Limb (tissue), 2 donors: ENCODE data around the gene JARID2.

ENCODE experiments used
- DNase-seq, 2 donors: peaks; one replicate each; pipeline ENCODE4 v3.0.0-alpha.2; 2016; ENCODE audit errors: extremely low spot score in 2 of 2

The JARID2 gene

DNA sequence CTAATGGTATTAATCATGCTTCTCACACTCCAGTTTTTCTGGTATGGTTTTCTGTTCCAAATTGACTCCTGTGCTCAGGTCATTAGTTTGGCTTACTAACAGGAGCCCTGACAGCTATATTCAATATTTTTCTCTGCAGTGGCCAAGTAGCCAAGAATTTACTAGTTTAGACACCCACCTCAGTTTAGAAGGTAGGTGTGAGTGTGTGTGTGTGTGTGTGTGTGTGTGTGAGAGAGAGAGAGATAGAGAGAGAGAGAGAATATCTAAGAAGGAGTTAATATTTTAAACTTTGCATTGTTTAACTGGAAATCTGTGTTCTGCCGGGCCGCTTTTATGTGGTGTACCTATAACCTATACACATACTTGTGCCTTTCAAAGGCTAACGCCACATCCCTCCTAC is 18.5 kb downstream of the JARID2 start:
- DNase-seq: no peak

DNA sequence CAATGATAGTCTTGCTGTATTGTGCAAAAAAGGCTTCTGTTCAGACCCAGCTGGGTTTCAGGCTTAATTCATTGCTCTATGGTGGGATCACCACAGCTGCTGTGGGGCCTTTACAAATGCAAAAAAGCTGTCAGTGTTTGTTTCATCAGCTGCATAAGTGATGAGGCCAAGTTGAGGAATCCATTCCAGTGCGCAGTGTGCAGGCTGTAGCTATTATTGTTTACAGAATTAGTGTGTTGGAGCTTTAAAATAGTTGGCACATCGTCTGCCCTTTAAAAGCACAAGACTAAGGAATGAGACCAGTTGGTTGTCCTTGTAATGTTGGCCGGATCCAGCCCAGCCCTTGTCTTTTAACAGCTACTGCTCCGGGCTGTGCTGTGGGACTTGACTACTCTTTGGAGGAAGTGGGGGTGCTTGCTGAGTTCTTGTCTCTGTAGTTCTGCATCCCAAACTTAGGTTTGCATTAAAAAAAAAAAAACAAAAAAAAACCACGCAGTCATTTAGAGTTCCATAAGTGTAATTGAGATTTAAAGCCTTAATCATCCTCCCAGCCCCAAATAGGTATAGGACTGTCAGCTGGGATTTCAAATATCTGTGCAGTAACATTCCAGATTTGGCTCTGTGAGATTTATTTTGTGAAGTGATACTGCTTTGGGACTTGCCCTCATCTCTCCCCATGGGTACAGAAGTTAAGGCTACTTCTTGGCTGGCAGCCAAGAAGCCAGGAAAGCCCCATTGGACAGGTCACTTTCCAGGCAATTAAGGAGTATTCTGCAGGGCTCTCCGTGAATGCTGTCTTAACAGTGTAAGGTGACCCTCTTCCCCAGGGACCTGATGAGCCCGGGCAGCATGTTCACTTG is 19.3 kb downstream of the JARID2 start:
- DNase-seq: peak; percentile 54 to 78

DNA sequence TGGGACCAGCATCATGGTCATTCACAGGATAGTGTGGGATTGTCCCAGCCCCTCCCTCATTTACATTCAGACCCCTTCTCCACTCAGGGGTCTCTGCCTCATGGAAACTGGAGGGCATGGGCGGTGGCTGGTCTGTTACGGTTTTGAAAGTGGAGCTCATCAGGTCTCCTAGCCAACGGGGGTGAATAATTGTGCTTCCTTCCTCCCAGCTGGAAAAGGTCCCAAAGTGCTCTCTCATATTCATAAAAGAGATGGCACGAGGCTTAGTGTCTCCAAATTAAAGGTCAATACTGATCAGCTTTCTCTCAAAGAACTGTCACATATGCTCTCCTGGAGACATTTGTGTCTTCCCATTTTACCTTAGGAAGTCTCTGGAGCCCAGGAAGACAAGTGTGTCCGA is 19.9 kb downstream of the JARID2 start:
- DNase-seq: no peak

DNA sequence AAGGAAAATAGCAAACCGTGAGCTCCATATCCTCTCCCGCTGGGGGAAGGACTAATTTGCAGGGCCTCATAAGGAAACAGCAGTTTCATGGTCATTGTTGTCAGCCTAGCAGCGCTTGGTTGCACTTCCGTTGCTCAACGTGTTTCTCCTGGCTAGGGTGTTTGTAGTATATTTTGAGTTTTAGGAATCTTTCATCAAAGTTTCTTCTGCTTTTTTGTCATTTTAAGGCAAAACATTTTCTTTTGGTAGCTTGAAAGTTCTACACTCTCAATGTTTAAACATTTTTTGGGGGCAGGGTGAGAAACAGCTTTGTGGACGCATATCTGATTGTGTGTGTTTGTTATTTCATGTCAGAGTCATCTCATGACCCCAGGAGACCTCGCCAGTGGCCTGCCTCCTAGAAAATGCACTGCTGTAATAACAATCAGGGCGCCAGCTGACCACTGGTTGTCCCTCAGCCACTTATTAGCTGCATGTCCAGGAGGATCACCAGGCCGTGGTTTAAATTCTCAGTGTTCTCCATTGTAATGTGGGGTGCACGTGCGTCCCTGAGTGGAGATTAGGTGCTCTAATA is 20.6 kb downstream of the JARID2 start:
- DNase-seq: no peak

DNA sequence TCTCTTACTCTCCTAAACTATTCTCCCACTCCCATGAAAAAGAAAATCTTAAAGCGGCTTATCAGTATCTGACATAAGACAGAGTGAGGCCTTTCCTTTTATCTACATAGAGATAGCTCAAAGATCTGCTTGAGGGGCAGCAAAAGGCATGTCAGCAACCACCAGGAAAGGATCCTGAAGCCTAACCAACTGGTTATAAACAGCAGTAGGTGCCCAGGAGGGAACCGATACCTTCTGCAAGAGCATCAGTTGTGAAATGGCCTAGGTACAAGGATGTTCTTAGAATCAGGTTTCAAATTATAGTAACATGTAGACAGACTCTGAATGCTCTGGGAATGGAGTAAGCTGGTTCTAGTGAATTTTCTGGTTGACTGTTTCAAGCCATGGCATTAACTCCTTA is 21.4 kb downstream of the JARID2 start:
- no peak for DNase-seq

DNA sequence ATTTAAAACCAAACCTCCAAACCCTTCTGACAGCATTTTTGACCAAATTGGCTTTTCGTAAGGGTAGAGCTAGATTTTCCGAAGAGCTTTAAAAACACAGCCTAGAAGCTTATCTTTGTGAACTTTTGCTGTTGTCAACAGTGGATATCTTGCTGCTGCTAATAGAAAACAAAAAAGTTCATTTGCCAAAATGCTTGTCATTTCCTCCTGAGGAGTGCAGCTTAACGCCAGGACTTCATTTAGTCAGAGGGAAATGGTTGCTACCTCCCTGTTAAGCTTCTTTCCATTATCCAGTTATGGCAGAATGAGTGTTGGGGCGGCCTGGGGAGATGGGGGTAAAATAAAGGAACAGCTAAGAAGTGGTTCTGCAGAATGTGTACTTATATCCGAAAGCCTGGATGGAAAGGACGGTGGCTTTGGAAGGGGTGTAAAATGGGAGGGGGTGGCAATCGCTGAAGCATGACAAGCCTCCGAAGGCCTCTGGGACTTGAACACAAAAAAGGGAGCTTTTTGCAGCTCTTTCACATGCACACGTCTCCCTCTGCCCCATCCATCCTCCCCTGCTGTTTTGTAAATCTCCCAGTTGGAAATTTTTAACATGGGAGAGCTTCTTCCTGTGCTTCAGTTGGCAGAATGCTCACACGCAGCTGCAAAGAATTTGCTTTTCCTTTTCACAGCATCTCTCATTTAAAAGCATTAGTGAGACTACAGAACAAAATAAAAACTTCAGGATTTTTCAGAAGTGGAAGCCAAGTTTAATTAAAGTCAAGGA is 22.5 kb downstream of the JARID2 start:
- no peak for DNase-seq

DNA sequence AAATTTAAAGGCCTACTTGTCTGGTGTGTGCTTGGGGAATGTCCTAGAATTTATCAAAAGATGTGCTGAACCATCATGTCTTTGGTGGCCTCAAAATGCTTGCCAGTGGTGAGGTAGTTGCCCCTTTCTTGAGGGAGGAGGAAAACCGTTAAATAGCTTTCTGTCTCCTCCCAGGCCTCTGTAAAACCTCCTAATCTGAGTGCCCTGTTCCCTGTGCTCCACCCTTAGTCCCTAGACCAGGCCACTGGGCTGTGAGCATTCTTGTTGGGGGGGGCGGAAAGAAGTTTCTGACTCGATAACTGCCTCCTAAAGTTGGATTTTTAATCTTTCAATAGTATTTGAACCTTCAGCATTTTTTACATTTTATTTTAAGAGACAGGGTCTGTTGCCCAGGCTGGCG is 23.1 kb downstream of the JARID2 start:
- DNase-seq: no peak

DNA sequence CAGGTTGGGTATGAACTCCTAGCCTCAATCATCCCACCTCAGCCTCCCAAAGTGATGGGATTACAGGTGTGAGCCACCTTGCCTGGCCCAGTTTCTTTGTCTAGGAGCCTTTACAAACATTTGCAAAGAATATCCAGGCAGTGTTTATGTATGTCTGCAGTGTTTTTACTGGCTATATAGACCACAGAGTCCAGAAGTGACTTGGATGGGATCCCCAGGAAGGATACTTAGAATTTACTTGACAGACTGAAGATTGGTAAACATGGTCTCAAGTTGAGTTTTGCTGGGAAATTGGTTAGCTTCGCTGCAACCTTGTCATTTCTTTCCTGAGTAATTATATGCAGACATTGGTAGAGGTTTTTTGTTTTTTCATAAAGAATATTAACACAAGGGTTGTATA is 23.8 kb downstream of the JARID2 start:
- DNase-seq: no peak

DNA sequence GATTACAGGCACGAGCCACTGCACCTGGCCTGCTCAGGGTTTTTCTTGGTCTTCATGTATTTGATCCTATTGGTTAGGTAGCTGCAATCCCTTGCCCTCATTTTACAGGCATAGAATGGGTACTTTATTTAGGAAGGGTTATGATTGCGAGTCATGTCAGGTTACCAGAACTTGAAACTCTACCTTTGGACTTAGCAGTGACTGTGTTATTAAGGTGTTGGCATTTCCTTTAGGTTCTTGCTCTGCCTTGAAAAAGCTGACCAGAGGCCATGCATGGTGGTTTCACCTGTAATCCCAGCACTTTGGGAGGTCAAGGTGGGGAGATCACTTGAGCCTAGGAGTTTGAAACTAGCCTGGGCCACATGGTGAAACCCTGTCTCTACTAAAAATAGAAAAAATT is 24.5 kb downstream of the JARID2 start:
- no peak for DNase-seq

DNA sequence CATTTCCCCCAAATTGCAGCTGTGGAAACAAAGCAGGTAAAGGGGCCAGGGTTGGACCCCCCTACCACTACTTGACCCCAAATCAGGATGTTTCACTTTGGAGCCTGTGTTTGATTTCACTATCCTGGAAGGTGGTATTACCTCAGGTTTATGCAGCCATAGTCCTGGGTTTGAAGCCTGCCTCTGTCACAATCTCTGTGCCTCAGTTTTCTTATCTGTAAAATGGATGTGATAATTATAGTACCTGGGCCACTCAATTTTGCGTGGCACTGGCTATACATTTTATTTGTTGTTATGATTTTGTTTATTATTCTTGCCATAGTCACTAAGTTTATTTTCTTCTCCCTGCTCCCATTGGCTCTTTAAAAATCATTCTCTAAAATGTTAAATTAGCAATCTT is 26.7 kb downstream of the JARID2 start:
- DNase-seq: no peak

DNA sequence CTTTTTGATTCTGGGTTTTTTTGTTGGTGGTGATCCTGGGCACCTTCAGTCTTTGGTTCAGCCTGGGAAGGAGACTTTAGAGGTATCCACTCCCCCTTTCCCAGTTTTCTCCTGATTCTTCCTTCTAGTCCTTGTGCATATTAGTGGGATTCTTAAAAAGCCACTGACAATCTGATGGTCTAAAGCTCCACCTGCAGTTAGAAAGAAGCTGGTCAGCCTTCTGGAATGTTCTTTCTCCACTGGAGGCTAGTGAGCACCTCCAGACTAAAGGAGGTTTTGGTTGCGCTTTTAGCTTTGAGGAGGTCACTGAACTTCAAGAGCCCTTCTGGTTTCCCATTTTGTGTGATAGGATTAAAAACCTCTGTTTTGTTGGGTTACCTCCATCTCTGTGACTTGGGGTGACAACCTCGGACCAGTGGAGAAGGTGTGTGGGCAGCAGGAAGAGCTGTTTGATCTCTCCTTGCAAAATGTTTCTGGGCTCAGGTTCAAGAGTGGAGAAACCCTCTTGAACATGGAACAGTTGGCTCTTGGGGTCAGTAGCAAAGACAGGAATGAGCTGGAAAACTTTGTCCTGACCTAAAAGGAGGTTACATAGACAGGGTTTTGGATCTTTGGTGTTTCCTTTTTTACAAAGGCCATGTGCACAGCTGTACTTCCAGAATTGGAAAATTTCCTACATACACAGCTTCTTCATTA is 29.0 kb downstream of the JARID2 start:
- no peak for DNase-seq

DNA sequence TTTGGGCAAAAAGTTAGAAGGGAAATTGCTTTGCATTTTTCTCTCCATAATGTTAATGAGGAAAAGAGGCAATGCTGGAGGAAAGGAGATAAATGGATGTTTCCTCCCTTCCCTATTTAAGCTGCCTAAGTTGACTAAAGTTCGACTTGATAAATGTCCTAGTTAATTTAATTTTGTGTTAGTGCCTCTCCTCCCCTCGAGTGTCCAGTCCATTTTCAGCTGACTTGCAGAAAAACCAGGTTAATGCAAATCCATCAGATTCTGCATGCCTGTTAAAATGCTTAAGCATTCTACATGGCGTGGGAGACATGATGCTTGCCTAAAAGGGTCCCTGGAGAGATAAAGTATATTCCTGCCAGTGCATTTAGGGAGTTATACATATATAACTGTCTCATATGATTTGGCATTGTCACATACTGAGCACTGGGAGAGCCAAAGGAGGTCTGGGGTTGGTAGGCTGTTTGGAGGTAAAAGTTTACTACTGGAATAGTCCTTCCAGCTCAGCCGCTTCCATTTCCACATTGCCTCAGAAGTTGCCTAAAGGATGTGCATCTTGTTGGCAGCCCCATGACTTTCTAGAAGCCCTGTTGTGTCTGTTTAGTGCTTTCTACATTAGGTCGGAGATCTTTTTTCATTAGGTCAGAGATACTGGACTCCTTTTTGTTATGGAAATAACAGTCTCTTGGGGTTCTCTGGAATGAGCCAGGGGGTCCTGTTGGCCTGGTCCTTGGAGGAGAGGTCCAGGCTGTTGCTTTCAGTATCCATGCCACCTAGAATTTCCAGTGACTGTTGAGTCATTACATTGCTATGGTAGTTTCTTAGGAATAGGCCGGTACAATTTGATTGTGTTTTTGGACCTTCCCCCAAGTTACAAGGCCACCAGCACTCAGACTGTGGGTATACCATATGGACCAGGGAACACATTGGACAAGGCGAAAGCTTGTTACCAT is 30.4 kb downstream of the JARID2 start:
- DNase-seq: no peak

DNA sequence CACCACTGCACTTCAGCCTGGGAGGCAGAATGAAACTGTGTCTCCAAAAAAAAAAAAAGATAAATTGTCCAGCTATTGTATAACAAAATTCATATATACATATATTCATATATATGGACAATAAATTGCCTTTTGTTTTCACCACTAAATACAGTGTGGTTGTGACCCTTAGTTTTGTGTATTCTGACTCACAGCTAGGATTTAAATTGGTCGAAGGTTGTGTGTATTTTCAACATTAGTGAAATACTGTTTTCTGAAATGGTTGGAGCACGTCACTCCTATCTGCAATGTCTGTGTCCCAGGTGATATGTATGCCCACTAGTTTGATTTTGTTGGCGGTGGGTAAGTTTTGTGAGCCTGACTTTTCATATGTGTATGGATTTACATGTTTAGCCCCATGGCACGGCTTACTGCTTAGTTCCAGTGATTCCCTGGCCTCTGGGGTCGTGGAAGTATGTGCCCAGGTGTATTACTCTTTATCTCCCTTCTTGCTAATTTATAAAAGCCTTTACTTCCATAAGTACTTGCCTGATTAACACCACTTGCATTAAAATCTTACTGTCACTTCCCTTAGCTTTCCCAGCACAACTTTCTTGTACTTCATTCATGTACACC is 33.3 kb downstream of the JARID2 start:
- DNase-seq: no peak

DNA sequence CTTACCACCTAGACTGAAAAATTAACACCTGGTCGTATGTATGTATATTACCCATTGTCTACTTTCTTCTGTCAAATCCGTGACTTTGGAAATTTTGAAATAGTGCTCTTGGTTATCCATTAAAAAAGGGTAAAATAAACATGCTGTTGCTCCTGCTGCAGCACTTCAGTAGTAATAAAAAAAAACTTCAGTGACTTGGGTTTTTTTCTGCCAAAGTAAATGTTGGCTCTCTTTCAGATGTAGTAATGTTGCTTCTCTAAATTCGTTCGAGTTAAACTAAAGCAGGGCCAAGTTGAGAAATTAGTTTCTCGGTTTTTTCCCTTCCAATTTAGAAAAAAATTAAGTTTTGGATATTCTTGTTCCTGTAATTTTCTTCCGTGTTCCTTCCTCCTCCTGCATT is 34.2 kb downstream of the JARID2 start:
- peak in 1 of 2 donors; percentile 64 for DNase-seq

DNA sequence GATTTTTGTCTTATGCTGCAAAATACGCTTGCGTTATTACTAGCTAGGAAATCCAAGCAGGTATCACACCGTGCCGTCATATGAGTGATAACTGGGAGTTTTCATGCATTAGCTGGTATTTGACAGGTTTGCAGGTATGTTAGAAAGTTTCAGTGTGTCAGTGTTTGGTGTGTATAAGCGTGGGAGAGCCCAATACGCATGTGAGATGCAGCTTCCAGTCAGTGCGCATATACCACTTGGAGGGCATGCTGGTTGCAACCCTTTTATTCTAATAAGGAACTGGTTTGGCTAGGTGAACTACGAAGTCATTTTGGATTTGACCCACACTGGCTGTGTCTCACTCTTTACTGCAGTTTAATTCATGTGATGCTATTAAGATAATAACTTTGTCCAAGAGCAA is 35.1 kb downstream of the JARID2 start:
- no peak for DNase-seq

DNA sequence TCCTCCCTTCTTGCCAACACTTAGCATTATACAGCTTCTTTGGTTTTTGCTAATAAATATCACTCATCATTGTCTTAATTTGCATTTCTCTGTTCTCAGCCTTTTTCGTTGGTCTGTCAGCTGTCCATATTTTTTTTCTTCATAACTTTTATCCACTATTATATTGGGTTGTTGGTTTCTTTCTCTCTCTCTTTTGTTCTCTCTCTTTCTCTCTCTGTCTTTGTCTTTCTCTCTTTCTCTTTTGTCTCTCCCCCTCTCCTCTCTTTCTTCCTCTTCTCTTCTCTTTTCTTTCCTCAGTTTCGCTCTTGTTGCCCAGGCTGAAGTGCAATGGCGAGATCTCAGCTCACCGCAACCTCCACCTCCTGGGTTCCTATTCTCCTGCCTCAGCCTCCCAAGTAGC is 36.5 kb downstream of the JARID2 start:
- DNase-seq: no peak

DNA sequence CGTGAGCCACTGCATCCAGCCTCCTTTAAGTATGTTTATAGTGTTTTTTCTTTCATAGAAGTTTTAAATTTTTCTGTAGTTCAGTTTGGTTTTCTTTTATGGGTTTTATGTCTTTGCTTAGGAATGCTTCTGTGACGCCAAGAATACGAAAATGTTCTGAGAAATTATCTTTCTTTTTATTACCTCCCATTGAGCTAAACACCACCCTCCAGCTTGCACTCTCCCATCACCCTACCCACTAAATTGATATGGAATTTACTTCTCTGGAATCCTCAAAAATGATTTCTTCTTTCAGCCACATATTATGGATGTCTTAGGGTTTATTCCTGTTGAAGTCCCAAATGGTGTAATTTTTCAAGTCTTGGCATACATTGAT is 38.1 kb downstream of the JARID2 start:
- DNase-seq: no peak

DNA sequence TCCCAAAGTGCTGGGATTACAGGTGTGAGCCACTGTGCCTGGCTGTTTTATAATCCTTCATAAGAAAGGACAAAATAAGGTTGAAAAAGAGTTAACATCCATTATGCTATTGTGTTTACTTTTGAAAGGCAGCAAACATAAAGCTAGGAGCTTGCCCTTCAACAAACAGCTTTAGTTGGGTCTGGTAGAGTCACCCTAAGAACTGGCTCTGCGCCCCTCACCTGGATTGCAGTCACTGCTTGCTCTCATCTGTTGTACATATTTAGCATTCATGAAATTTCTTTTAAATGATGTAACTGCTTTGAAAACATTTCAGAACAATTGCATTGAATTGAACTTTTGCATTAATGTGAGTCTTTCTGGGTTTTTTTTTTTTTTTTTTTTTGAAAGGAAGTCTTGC is 38.9 kb downstream of the JARID2 start:
- DNase-seq: no peak

DNA sequence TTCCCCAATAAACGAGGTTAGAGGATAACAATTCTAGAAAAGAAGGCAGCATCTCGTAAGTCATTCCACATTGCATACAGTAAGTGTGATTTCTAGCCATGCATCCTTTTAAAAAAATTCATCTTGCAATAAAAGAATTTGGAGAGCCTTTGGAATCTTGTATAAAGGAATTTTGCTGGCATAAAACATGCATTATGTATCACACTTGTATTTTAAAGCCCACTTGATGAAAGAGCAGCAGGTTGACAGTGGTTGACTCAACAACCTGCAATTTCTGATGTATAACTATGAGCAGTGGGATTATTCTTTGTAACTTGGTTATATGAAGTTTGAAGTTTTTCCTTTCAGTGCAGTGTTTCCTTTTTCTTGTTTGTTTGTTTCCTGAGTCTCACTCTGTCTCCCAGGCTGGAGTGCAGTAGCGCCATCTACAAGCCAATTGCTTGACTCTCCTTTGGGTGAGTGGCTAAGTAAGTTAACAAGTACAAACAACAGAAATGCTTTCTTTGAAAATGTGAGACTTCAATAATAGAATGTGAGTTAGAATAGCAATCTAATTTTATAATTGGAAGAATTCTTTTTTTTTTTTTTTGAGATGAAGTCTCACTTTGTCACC is 39.9 kb downstream of the JARID2 start:
- DNase-seq: no peak
